GM12878 (cell line): ENCODE measurements around the gene CALHM2.

Source experiments
- CEBPB ChIP-seq, 2 experiments: fragments of 150-350 bp in 1 of 2; IDR thresholded peaks; 2 replicates each; pipeline ENCODE4 v1.6.1; 2012 to 2014; ENCODE audit warnings: low read depth in 2 of 2, low read length in 2 of 2, borderline replicate concordance in 1 of 2, inconsistent platforms in 1 of 2
- TF ChIP-seq, protein P1 (sequence below), 3 experiments: IDR thresholded peaks in 2 of 3; conservative IDR thresholded peaks in 1 of 3; 2 replicates each; pipeline ENCODE4 v1.5.1; 2011; ENCODE audit warnings: low read depth in 3 of 3, low read length in 3 of 3, mild to moderate bottlenecking in 3 of 3, control low read depth in 2 of 3, moderate library complexity in 2 of 3, inconsistent platforms in 1 of 3, mixed read lengths in 1 of 3; ENCODE audit not compliant: control insufficient read depth in 2 of 3, insufficient read depth in 1 of 3; ENCODE audit errors: extremely low read depth in 1 of 3

GRCh38 chr10:103466734-103467133, 14.6 kb upstream of the CALHM2 start:
- TF ChIP-seq CEBPB (IDR thresholded peaks at IDR 0.05; ENCODE audit: borderline replicate concordance in 1 of 2, low read depth in 2 of 2, low read length in 2 of 2) = no peak
- TF ChIP-seq, protein P1, sequence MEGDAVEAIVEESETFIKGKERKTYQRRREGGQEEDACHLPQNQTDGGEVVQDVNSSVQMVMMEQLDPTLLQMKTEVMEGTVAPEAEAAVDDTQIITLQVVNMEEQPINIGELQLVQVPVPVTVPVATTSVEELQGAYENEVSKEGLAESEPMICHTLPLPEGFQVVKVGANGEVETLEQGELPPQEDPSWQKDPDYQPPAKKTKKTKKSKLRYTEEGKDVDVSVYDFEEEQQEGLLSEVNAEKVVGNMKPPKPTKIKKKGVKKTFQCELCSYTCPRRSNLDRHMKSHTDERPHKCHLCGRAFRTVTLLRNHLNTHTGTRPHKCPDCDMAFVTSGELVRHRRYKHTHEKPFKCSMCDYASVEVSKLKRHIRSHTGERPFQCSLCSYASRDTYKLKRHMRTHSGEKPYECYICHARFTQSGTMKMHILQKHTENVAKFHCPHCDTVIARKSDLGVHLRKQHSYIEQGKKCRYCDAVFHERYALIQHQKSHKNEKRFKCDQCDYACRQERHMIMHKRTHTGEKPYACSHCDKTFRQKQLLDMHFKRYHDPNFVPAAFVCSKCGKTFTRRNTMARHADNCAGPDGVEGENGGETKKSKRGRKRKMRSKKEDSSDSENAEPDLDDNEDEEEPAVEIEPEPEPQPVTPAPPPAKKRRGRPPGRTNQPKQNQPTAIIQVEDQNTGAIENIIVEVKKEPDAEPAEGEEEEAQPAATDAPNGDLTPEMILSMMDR (IDR thresholded peaks at IDR 0.05 in 2 of 3, conservative IDR thresholded peaks at IDR 0.05 in 1 of 3; ENCODE audit: control insufficient read depth in 2 of 3, extremely low read depth in 1 of 3, insufficient read depth in 1 of 3, low read depth in 3 of 3, low read length in 3 of 3) = no peak
